Measurements from ENCODE around the gene GLE1. TPM values are rescaled to one million over a fixed set of nuclear protein-coding genes. Genes with fewer than 3 reads are reported as not detected.

Gene GLE1
- total RNA-seq, 4 donors from 2014 or later = 27.0 to 55.3 (median 28.3) TPM

DNA sequence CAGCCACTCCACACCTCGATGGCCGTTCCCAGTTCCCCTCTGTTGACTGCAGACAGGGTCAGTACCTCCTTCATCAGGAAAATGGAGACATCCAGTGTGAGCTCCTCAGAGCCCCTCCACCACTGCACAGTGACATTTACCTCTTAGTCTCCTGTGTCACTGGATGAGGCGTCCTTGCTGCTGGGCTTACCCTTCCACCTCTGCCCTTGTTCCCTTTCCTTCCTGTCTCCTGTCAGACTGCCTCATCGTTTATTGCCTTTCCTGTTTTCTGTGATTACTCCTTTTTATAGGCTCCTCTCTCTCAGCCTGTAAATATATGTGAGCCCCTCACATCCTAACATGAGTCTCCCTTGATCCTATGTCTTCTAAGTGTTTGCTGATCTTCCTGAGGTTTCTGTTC lies 24.7 kb downstream of the GLE1 start:
- H3K27me3 ChIP-seq = no peaks in the 10 kb centered on the region
- no peak overlapping the region for H3K27ac ChIP-seq
- H3K4me3 ChIP-seq = no peak overlapping the region
- H3K4me1 ChIP-seq = no peaks in the 10 kb centered on the region
- TF ChIP-seq POLR2A (IDR thresholded peaks at IDR 0.05) = no peak
- TF ChIP-seq, protein P1, sequence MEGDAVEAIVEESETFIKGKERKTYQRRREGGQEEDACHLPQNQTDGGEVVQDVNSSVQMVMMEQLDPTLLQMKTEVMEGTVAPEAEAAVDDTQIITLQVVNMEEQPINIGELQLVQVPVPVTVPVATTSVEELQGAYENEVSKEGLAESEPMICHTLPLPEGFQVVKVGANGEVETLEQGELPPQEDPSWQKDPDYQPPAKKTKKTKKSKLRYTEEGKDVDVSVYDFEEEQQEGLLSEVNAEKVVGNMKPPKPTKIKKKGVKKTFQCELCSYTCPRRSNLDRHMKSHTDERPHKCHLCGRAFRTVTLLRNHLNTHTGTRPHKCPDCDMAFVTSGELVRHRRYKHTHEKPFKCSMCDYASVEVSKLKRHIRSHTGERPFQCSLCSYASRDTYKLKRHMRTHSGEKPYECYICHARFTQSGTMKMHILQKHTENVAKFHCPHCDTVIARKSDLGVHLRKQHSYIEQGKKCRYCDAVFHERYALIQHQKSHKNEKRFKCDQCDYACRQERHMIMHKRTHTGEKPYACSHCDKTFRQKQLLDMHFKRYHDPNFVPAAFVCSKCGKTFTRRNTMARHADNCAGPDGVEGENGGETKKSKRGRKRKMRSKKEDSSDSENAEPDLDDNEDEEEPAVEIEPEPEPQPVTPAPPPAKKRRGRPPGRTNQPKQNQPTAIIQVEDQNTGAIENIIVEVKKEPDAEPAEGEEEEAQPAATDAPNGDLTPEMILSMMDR (IDR thresholded peaks at IDR 0.05) = no peak
- no peaks in the 10 kb centered on the region for H3K9me3 ChIP-seq
- no peak for DNase-seq
- peaks cover 0 to 98% (median 0%) of the 10 kb centered on the region in 3 donors for H3K36me3 ChIP-seq

DNA sequence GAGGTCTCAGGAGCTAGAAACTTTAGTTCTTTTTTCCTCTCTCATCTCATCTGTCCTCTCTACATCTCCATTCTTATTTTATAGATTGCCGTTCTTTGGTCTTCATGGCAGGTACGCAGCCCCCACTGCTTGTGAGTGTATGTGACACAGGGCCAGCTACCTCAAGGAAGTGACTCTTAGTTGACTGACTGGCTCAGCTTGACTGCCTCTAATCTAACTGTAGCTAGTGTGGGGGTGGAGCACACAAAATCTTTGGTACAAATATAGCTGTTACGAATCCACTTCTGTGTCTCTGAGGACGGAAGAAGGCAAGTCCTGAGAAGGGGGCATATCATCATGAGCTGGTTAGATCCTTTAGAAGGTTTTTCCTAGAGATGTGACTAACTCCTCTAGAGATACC lies 28.1 kb downstream of the GLE1 start:
- no peak for TF ChIP-seq POLR2A (IDR thresholded peaks at IDR 0.05)
- TF ChIP-seq, protein P1 (IDR thresholded peaks at IDR 0.05) = no peak
- H3K36me3 ChIP-seq = peaks cover 0 to 96% (median 0%) of the 10 kb centered on the region in 3 donors

DNA sequence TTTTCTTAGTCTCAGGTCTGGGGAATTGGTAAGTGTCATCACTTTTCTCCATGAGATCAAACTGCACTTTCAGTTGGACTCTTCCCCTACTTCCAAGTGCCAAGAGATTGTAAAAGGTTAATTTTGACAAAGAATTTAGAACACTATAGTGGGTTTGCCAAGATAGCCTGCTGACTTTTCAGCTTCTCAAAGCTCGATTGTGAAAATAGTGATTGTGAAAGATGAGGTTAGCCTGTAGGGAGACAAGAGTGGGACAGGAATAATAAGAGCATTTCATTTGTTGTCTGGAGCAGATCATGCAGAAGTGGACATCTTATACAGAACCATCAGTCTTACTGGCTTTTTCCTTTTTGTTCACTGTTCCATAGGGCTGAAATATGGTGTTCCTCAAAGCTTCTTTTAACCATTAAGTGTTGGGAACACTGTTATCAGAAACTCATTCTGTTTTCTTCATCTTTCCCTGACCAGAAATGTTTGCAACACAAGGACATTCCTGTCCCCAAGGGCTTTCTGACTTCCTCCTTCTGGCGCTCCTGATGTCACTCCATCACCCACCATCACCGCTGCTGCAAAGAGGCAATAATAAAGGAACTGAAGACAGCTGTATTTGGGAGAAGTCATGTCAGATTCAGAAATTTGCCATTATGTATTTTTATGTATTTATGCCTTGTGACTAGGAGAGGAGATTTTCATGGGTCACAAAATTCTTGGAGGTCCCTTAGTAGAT lies 36.3 kb downstream of the GLE1 start:
- peaks cover 0 to 69% (median 0%) of the 10 kb centered on the region in 3 donors for H3K36me3 ChIP-seq
- H3K27ac ChIP-seq = no peak overlapping the region
- no peaks in the 10 kb centered on the region for H3K4me1 ChIP-seq
- H3K4me3 ChIP-seq = no peak overlapping the region
- no peak for DNase-seq
- H3K9me3 ChIP-seq = no peaks in the 10 kb centered on the region
- H3K27me3 ChIP-seq = no peaks in the 10 kb centered on the region
- TF ChIP-seq, protein P1 (IDR thresholded peaks at IDR 0.05) = no peak
- TF ChIP-seq POLR2A (IDR thresholded peaks at IDR 0.05) = no peak

More for the DNA sequence above, 28.1 kb downstream of the GLE1 start:
- no peaks in the 10 kb centered on the region for H3K27me3 ChIP-seq
- H3K4me3 ChIP-seq = no peak overlapping the region
- H3K4me1 ChIP-seq = no peaks in the 10 kb centered on the region
- H3K27ac ChIP-seq = no peak overlapping the region
- DNase-seq = no peak
- H3K9me3 ChIP-seq = no peaks in the 10 kb centered on the region

DNA sequence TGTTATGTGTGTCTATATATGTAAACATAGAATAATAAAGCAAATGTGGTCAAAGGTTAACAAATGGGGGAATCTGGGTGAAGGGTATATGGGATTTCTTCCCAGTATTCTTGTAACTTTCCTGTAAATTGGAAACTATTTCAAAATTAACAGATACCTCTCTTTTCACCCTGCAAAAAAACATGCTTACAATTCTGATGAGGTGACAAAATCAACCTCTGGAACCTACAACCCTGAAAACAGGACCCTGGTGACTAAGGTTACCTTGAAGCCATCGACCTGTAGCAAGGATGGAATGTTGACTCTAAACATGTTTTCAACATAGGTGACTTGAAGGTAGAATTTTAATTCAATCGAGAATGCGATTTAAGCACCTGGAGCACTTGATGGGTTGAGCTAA lies 42.0 kb downstream of the GLE1 start:
- Histone ChIP-seq H3K27ac (no peak overlapping the region), H3K27me3 (no peaks in the 10 kb centered on the region), H3K36me3 (peaks cover 0 to 13% (median 0%) of the 10 kb centered on the region in 3 donors), H3K4me1 (peaks cover 0 to 8% (median 0%) of the 10 kb centered on the region in 4 donors), H3K4me3 (no peak overlapping the region), H3K9me3 (no peaks in the 10 kb centered on the region)
- DNase-seq = no peak
- no peak for TF ChIP-seq POLR2A (IDR thresholded peaks at IDR 0.05)
- TF ChIP-seq, protein P1 (IDR thresholded peaks at IDR 0.05) = no peak

DNA sequence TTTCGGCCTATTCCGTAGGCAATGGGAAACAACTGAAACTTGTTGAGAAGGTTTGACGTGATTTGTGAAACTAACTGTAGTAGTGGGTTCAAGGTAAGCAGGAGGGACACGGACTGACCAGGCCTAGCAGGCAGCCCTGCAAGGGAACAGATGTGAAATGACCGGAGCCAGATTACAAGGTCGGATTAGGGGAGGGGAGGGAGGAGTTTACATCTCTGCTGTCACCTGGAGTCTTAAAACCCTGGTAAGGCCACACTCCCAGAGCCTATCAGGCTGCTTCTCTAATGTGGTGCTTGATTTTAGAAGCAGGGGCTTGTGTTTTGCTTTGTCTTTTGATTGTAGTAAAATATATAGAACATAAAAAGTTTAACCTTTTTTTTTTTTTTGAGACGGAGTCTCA lies 44.4 kb downstream of the GLE1 start:
- Histone ChIP-seq H3K9me3 (no peaks in the 10 kb centered on the region), H3K27me3 (no peaks in the 10 kb centered on the region), H3K4me3 (no peak overlapping the region), H3K36me3 (no peaks in the 10 kb centered on the region), H3K27ac (peak overlapping the region in 1 of 4 donors; percentile 96), H3K4me1 (peaks cover 0 to 14% (median 2%) of the 10 kb centered on the region in 4 donors)
- no peak for DNase-seq
- TF ChIP-seq, protein P1 (IDR thresholded peaks at IDR 0.05) = no peak
- TF ChIP-seq POLR2A (IDR thresholded peaks at IDR 0.05) = no peak

Measured in Peyer's patch (tissue), 4 donors.